H1 (cell line): Measurements from ENCODE around the gene IQGAP1. TPM values are rescaled to one million over a fixed set of nuclear protein-coding genes. Genes with fewer than 3 reads are reported as not detected.

Experiments used
- HDAC2 ChIP-seq, 2 experiments: fragments of 300-600 bp in 1 of 2; sonication (generic) in 1 of 2; IDR thresholded peaks; 2 replicates each; pipeline ENCODE4 v1.6.1; 2011 to 2012; ENCODE audit warnings: low read depth in 2 of 2, low read length in 2 of 2, mild to moderate bottlenecking in 2 of 2, moderate library complexity in 2 of 2, borderline replicate concordance in 1 of 2, inconsistent platforms in 1 of 2
- polyA plus RNA-seq, 7 experiments: library from polyadenylated mRNA; depleted of rRNA in 3 of 7; stranded (reverse) in 5 of 7; unstranded in 2 of 7; fragments of >200 nt in 5 of 7; fragments of 200-250 nt in 2 of 7; gene quantifications; 1 replicate in 5 of 7; 2 replicates in 1 of 7; 4 replicates in 1 of 7; pipeline versions ENCODE4 v1.2.1 to v1.2.3, GENCODE V29; 2011 to 2013; ENCODE audit warnings: missing spikeins in 2 of 7, mixed read lengths in 2 of 7
- total RNA-seq: library from RNA; stranded (reverse); fragmentation: NEBNext Ultra II Directional; extraction: Animal tissue kit (Norgen Biotek cat#: 25700); gene quantifications from 2 replicates; pipeline ENCODE4 v1.2.1, GENCODE V29; 2021

IQGAP1 gene
- total and polyA plus RNA-seq, 2 of the 8 experiments (the other 6 are each of a cell fraction or from before 2014, with no cell fraction given) = 56.0 to 138 TPM

- no peak for TF ChIP-seq HDAC2 (IDR thresholded peaks at IDR 0.05; ENCODE audit: borderline replicate concordance in 1 of 2, low read depth in 2 of 2, low read length in 2 of 2)
- TF ChIP-seq, all 59 proteins: peak for 0
Observed at GRCh38 chr15:90422936-90423335, 34.9 kb downstream of the IQGAP1 start (continued).
